ENCODE data around the gene DCDC1.

DCDC1 gene

GRCh38 chr11:30861531-30861930, 508.0 kb downstream of the DCDC1 start:
- DNase-seq (ENCODE audit: low read depth in 2 of 2, low spot score in 1 of 2): no peak

DNA sequence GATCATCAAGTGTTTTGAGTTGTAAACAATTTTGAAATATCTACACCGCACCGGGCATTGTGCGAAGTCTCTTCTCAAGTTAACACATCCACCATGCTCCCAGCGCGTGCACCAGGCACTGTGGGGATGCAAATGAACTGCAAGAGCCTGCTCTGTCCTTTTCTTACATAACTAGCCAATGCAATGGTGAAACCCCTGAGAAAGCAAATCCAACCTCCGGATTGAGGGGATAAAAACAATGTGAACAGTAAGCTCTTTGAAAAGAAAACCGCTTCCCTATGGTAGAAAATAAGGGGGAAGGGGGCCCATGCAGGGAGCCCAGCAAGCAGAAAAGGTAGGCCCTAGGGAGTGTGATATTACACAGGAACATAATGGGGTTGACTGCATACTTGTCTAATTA, 508.5 kb downstream of the DCDC1 start:
- no peak for DNase-seq (ENCODE audit: low read depth in 2 of 2, low spot score in 1 of 2)

DNA sequence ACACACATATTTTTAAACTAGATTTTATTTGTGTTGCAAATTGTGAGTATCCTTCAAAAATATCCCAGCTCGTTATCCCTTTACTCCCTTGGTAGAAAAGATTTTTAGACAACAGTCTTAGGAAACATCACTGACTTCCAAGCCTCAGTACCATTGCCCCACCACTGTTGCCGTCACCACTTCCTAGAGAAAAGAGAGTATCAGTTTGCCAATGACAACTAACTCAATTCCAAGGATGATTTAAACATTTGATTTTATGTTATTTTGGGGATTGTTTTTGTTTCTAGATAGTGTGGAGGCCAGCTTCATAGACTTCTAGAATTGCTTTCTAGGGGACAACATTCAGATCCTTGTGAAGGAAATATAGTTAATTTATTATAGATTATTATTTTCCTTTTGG, 509.4 kb downstream of the DCDC1 start:
- DNase-seq (ENCODE audit: low read depth in 2 of 2, low spot score in 1 of 2): no peak

DNA sequence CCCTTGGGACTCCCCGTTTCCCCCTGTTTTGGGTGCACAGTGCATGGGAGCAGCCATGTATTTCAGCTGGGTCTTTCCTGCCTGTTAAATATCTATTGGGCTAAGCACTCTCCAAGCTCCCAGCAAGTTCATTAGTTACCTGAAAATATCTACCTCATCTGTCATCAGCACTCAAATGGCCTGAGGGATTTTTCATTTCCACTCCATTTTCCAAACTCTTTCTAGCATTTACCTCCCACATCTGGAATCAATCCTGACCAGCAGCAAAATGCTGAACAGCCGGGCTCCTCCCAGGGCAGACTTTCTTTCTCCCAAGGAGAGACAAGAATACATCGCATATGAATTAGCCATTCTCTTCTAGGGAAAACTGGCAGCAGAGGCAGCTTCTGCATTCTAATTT, 509.9 kb downstream of the DCDC1 start:
- DNase-seq (ENCODE audit: low read depth in 2 of 2, low spot score in 1 of 2): no peak

DNA sequence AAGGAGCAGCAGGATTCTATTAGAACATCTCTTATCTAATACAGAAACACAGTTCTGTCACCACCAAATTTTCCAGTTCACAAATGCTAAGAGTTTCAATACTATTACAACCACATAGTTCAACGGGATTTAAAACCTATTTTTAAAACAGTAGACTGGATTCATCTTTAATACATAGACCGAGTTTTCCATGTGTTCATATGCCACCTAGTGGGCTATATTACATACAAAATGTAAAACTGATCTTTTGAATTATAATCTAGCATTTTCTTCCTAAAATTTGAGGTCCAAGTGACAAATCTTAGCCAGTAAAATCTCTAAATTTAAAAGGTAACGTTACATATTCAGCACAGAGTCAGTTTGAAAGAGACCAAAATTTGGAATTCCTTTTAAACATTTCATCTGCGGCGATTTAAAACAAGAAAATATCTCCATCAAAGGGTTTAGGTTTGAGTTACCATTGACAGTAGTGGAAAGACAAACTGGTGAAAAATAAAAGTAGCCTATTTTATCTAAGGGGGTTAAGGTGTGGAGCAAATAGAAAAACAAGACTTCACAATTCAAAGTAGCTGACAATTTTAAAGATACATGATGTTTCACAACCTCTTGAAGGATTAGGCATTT, 514.0 kb downstream of the DCDC1 start:
- no peak for DNase-seq (ENCODE audit: low read depth in 2 of 2, low spot score in 1 of 2)

- no peak for DNase-seq (ENCODE audit: low read depth in 2 of 2, low spot score in 1 of 2)
Measured at GRCh38 chr11:30853439-30853838, 516.1 kb downstream of the DCDC1 start.

DNA sequence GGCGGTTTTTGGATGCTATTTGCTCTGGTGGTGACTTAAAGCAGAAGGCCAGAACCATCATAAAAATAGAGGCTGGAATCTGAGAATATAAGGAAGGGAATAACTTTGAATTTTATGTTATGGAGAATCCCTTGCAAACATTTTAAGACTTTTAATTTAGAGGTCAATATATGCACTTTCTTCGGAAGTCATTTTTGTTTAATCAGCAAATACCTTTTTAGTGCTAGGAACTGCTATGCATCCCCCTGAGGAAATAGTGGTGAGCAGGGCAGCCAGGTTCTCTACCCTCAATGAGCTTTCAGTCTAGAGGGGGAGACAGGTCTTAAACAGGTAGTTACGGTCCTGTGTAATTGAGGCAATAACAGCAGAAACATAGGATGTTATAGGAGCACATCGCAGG, 516.9 kb downstream of the DCDC1 start:
- no peak for DNase-seq (ENCODE audit: low read depth in 2 of 2, low spot score in 1 of 2)

GRCh38 chr11:30852091-30852490, 517.4 kb downstream of the DCDC1 start:
- no peak for DNase-seq (ENCODE audit: low read depth in 2 of 2, low spot score in 1 of 2)

- DNase-seq (ENCODE audit: low read depth in 2 of 2, low spot score in 1 of 2): no peak
Measured at GRCh38 chr11:30837252-30837651, 532.3 kb downstream of the DCDC1 start.

- DNase-seq (ENCODE audit: low read depth in 2 of 2, low spot score in 1 of 2): no peak
Measured at GRCh38 chr11:30832831-30833230, 536.7 kb downstream of the DCDC1 start.

GRCh38 chr11:30830681-30831080, 538.9 kb downstream of the DCDC1 start:
- DNase-seq (ENCODE audit: low read depth in 2 of 2, low spot score in 1 of 2): no peak

- no peak for DNase-seq (ENCODE audit: low read depth in 2 of 2, low spot score in 1 of 2)
Measured at GRCh38 chr11:30826911-30827310, 542.6 kb downstream of the DCDC1 start.

GRCh38 chr11:30825723-30826122, 543.8 kb downstream of the DCDC1 start:
- no peak for DNase-seq (ENCODE audit: low read depth in 2 of 2, low spot score in 1 of 2)

GRCh38 chr11:30823119-30823518, 546.4 kb downstream of the DCDC1 start:
- no peak for DNase-seq (ENCODE audit: low read depth in 2 of 2, low spot score in 1 of 2)

- no peak for DNase-seq (ENCODE audit: low read depth in 2 of 2, low spot score in 1 of 2)
Measured at GRCh38 chr11:30821438-30821965, 548.0 kb downstream of the DCDC1 start.

GRCh38 chr11:30818721-30819120, 550.8 kb downstream of the DCDC1 start:
- no peak for DNase-seq (ENCODE audit: low read depth in 2 of 2, low spot score in 1 of 2)

GRCh38 chr11:30816959-30817880, 552.3 kb downstream of the DCDC1 start:
- no peak for DNase-seq (ENCODE audit: low read depth in 2 of 2, low spot score in 1 of 2)

- no peak for DNase-seq (ENCODE audit: low read depth in 2 of 2, low spot score in 1 of 2)
Measured at GRCh38 chr11:30815619-30816018, 553.9 kb downstream of the DCDC1 start.

DNA sequence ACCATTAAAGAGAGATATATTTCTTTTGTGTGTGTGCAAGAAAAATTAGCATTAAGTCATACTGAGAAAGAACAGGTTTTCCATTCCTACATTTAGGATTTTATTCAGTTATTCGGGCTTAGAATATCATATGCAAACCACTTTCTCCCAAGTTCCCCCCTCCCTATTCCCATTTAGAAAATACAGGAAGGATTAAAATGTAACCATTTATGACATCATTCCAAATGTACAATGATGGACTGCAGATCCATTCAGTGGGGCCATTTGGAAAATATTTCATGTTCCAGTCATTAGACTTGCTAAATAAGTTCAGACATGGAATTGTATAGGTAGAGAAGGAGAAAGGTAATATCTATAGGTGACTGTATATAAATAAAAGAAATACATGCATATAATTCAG, 554.8 kb downstream of the DCDC1 start:
- no peak for DNase-seq (ENCODE audit: low read depth in 2 of 2, low spot score in 1 of 2)

All from stimulated activated CD8-positive, alpha-beta memory T cell treated with anti-CD3 and anti-CD28 coated beads, Interleukin-4, amount 100 ng/mL, for 1 hour (primary cell).